HepG2 (cell line): ENCODE results near the gene PDXDC1. TPM values are rescaled to one million over a fixed set of nuclear protein-coding genes. Genes with fewer than 3 reads are reported as not detected.
A peak's percentile ranks its signal among the peaks of the same experiment; 100 is the strongest.

ENCODE experiments used
- ATAC-seq: fragments of 200-7000 bp; cut with Tn5 transposase; 3 replicates; pipeline ENCODE4 v1.9.1; 2020; ENCODE audit warnings: mild to moderate bottlenecking, moderate library complexity
- BruUV-seq: library from RNA; stranded (reverse); fragments of 400-500 nt; replicated peaks from 2 replicates; lab custom pipeline; 2021; lab: Mats Ljungman, UMichigan
- CTCF ChIA-PET: fragments of 300-600 bp; formaldehyde crosslinking; extraction: SDS; loops from one replicate; lab custom pipeline; 2021; ENCODE audit warnings: low total read pairs, inconsistent platforms, low intra/inter-chr PET ratio; lab: Yijun Ruan, JAX
- POLR2A ChIA-PET: fragments of 350-600 bp; sonication (Branson Sonifier 250); formaldehyde crosslinking; loops from one replicate; lab custom pipeline; 2020; ENCODE audit warnings: antibody characterized with exemption, inconsistent platforms; lab: Yijun Ruan, JAX
- DNase-seq: peaks from one replicate; pipeline ENCODE4 v3.0.0-alpha.2; 2015; ENCODE audit warnings: low spot score
- FAIRE-seq: peaks from 3 replicates; lab custom pipeline; 2011; peaks lifted over from hg19 to GRCh38; lab: Jason Lieb, UNC
- H2AFZ ChIP-seq: one replicate; pipeline ENCODE4 v1.6.1; 2011; ENCODE audit warnings: low read length, inconsistent platforms
- H3K27ac ChIP-seq: fragments of 300-600 bp; 3 replicates; pipeline ENCODE4 v1.8.0; 2011; ENCODE audit warnings: mixed run types, mild to moderate bottlenecking, mixed read lengths, low read length, inconsistent platforms; ENCODE audit not compliant: insufficient read depth; ENCODE audit errors: extremely low read length
- H3K27me3 ChIP-seq, 2 experiments: fragments of 200-600 bp in 1 of 2; 2 replicates in 1 of 2; 3 replicates in 1 of 2; pipeline versions ENCODE4 v1.6.0 to v1.8.0; 2011; ENCODE audit warnings: low read length in 2 of 2, mild to moderate bottlenecking in 2 of 2, moderate library complexity in 2 of 2, inconsistent platforms in 1 of 2; ENCODE audit not compliant: insufficient read depth in 2 of 2, control insufficient read depth in 1 of 2
- H3K36me3 ChIP-seq, 2 experiments: fragments of 200-600 bp in 1 of 2; replicated peaks in 1 of 2; 2 replicates in 1 of 2; 3 replicates in 1 of 2; pipeline versions ENCODE4 v1.5.1 to v1.8.0; 2011; ENCODE audit warnings: low read length in 2 of 2, inconsistent platforms in 1 of 2; ENCODE audit not compliant: insufficient read depth in 2 of 2, control insufficient read depth in 1 of 2
- H3K4me1 ChIP-seq: 2 replicates; pipeline ENCODE4 v1.5.1; 2012; ENCODE audit warnings: low read length, inconsistent platforms; ENCODE audit not compliant: insufficient read depth
- H3K4me2 ChIP-seq: 2 replicates; pipeline ENCODE4 v1.6.0; 2011; ENCODE audit warnings: low read depth, low read length, inconsistent platforms
- H3K4me3 ChIP-seq, 3 experiments: fragments of 200-600 bp in 1 of 3; sonication (generic), shearing (Covaris generic) in 1 of 3; replicated peaks in 1 of 3; 2 replicates each; pipeline ENCODE4 v1.5.1; 2011 to 2016; ENCODE audit warnings: low read length in 3 of 3, inconsistent platforms in 2 of 3, low read depth in 2 of 3, mild to moderate bottlenecking in 2 of 3, control low read depth in 1 of 3, mixed read lengths in 1 of 3; ENCODE audit not compliant: insufficient read depth in 1 of 3
- H3K79me2 ChIP-seq: one replicate; pipeline ENCODE4 v1.6.1; 2011; ENCODE audit warnings: low read length, inconsistent platforms; ENCODE audit not compliant: insufficient read depth
- H3K9ac ChIP-seq: 2 replicates; pipeline ENCODE4 v1.6.0; 2011; ENCODE audit warnings: mild to moderate bottlenecking, low read depth, low read length, inconsistent platforms; ENCODE audit not compliant: insufficient read depth
- H3K9me3 ChIP-seq: 2 replicates; pipeline ENCODE4 v1.5.1; 2012; ENCODE audit warnings: mild to moderate bottlenecking, low read length
- H4K20me1 ChIP-seq: 2 replicates; pipeline ENCODE4 v1.6.0; 2011; ENCODE audit warnings: inconsistent platforms, mild to moderate bottlenecking, low read length, moderate library complexity; ENCODE audit not compliant: insufficient read depth
- DMAP1 ChIP-seq: IDR thresholded peaks from 2 replicates; pipeline ENCODE4 v1.6.1; 2016
- FOXK2 ChIP-seq: fragments of 450-650 bp; IDR thresholded peaks from 2 replicates; pipeline ENCODE4 v1.6.1; 2016
- HOXA3 ChIP-seq: sonication (generic); formaldehyde crosslinking; IDR thresholded peaks from 2 replicates; pipeline ENCODE4 v1.5.0; 2020; ENCODE audit warnings: missing genetic modification reagents
- MNT ChIP-seq: fragments of 450-650 bp; IDR thresholded peaks from 2 replicates; pipeline ENCODE4 v1.6.1; 2016
- MTA1 ChIP-seq: sonication (generic); formaldehyde crosslinking; IDR thresholded peaks from 2 replicates; pipeline ENCODE4 v1.4.0; 2020; ENCODE audit warnings: missing genetic modification reagents, mild to moderate bottlenecking, borderline replicate concordance
- MYC ChIP-seq: sonication (generic); formaldehyde crosslinking; IDR thresholded peaks from 2 replicates; pipeline ENCODE4 v1.9.0; 2021; ENCODE audit warnings: missing genetic modification reagents, borderline replicate concordance
- PRPF4 ChIP-seq: fragments of 200-400 bp; formaldehyde crosslinking; IDR thresholded peaks from 2 replicates; pipeline ENCODE4 v1.6.1; 2016; ENCODE audit warnings: low read length, low read depth; ENCODE audit not compliant: poor library complexity, severe bottlenecking
- SUZ12 ChIP-seq: fragments of 150-350 bp; IDR thresholded peaks from 2 replicates; pipeline ENCODE4 v1.6.1; 2014; ENCODE audit warnings: low read depth, low read length
- TCF7 ChIP-seq: sonication (generic); IDR thresholded peaks from 2 replicates; pipeline ENCODE4 v1.6.1; 2016; ENCODE audit warnings: antibody characterized with exemption, low read depth
- ZBTB38 ChIP-seq: sonication (generic); formaldehyde crosslinking; IDR thresholded peaks from 2 replicates; pipeline ENCODE4 v1.5.1; 2020; ENCODE audit warnings: mild to moderate bottlenecking, missing genetic modification reagents
- ZIK1 ChIP-seq: sonication (generic); formaldehyde crosslinking; IDR thresholded peaks from 2 replicates; pipeline ENCODE4 v1.5.0; 2020; ENCODE audit warnings: mild to moderate bottlenecking, low read depth, missing genetic modification reagents, borderline replicate concordance
- ZNF24 ChIP-seq: fragments of 450-650 bp; IDR thresholded peaks from 2 replicates; pipeline ENCODE4 v1.6.1; 2017; ENCODE audit warnings: antibody characterized with exemption, mild to moderate bottlenecking
- ZNF274 ChIP-seq: sonication (generic); formaldehyde crosslinking; IDR thresholded peaks from 2 replicates; pipeline ENCODE4 v1.5.1; 2020; ENCODE audit warnings: mild to moderate bottlenecking, missing genetic modification reagents
- ZNF383 ChIP-seq: sonication (generic); formaldehyde crosslinking; IDR thresholded peaks from 2 replicates; pipeline ENCODE4 v1.4.0; 2020; ENCODE audit warnings: missing genetic modification reagents, mild to moderate bottlenecking, borderline replicate concordance
- ZNF687 ChIP-seq: sonication (generic); formaldehyde crosslinking; IDR thresholded peaks from 2 replicates; pipeline ENCODE4 v1.5.1; 2020; ENCODE audit warnings: mild to moderate bottlenecking, missing genetic modification reagents, moderate library complexity
- ZNF879 ChIP-seq: sonication (generic); formaldehyde crosslinking; IDR thresholded peaks from 2 replicates; pipeline ENCODE4 v1.8.1; 2023; ENCODE audit warnings: missing genetic modification reagents
- WGBS: methylation state at CpG from one replicate; pipeline ENCODE4 v1.1.6; 2017; ENCODE audit warnings: low lambda C conversion rate; 5-methylcytosine and 5-hydroxymethylcytosine counted together
- in situ Hi-C: cut with HindIII; loops from 2 replicates; pipeline ENCODE4 v1.10.0; 2017; ENCODE audit warnings: low pct_unique_long_range_greater_than_20kb; ENCODE audit not compliant: extremely low pct_ligation_motif_present
- intact Hi-C: fragments of 100-400 bp; cut with micrococcal nuclease; formaldehyde crosslinking; loops from one replicate; pipeline ENCODE4 v1.10.0; 2022; ENCODE audit not compliant: unreplicated experiment
- polyA plus RNA-seq, 8 experiments: library from polyadenylated mRNA; depleted of rRNA in 3 of 8; stranded (reverse) in 7 of 8; unstranded in 1 of 8; fragments of >200 nt; fragmentation: Illumina TruSeq in 4 of 8; extraction: Trizol in 4 of 8; gene quantifications; 2 replicates each; pipeline versions ENCODE4 v1.2.1 to v1.2.3, GENCODE V29; 2011 to 2016; ENCODE audit warnings: low read depth in 4 of 8, missing spikeins in 1 of 8, mixed read lengths in 1 of 8; ENCODE audit not compliant: insufficient read depth in 1 of 8
- total RNA-seq, 5 experiments: library from RNA; depleted of rRNA; stranded (reverse); fragments of >200 nt; fragmentation: Illumina TruSeq; extraction: Trizol; gene quantifications; 2 replicates each; pipeline ENCODE4 v1.2.3, GENCODE V29; 2016; ENCODE audit warnings: low read depth in 1 of 5
- TF ChIP-seq, protein P1 (sequence below): sonication (generic); formaldehyde crosslinking; IDR thresholded peaks from 2 replicates; pipeline ENCODE4 v1.4.0; 2020; ENCODE audit warnings: missing genetic modification reagents, borderline replicate concordance

Gene PDXDC1
- total and polyA plus RNA-seq, 2 of the 13 experiments (the other 11 are each of a cell fraction or from before 2014, with no cell fraction given) = 133 to 169 TPM

GRCh38 chr16:15054357-15055140, 79.7 kb downstream of the PDXDC1 start:
- Histone ChIP-seq H3K4me1 (peaks cover 70% of the 10 kb centered on the region), H3K36me3 (peaks cover 2 to 8% of the 10 kb centered on the region in 2 experiments; a peak in 4 of 5 replicates), H3K27me3 (no peaks in the 10 kb centered on the region; a peak in 1 of 5 replicates), H2AFZ (peak overlapping the region; percentile 15), H3K4me2 (peak overlapping the region; percentile 81), H3K79me2 (peaks cover 45% of the 10 kb centered on the region), H4K20me1 (no peaks in the 10 kb centered on the region), H3K9me3 (no peaks in the 10 kb centered on the region), H3K27ac (peak overlapping the region; percentile 48), H3K4me3 (peak overlapping the region; percentile 91 to 99 (median 95)), H3K9ac (peak overlapping the region; percentile 83; the same call in 1 of the 2 replicates)
- POLR2A ChIA-PET = no interaction called here
- intact Hi-C loops (loop anchor here (2.0 kb wide), 1 partner anchor 34 kb away; no protein-coding TSS in a partner anchor), in situ Hi-C loops (loop anchor here (25.0 kb wide), 1 partner anchor 167 kb away; no protein-coding TSS in a partner anchor)
- BruUV-seq = TSS peak; percentile 50
- FAIRE-seq = no peak
- 63% methylated on average over 19 of the region's 19 CpGs for WGBS
- DNase-seq = no peak
- no peak for ATAC-seq
- CTCF ChIA-PET = no interaction called here
- TF ChIP-seq ZNF879 (CRISPR knock-in tag) (no peak), PRPF4 (peak; percentile 79), ZNF24 (no peak), MTA1 (no peak), DMAP1 (CRISPR knock-in tag) (no peak), ZBTB38 (CRISPR knock-in tag) (peak; percentile 97), ZNF383 (CRISPR knock-in tag) (no peak), MNT (no peak), FOXK2 (no peak), MYC (CRISPR knock-in tag) (no peak), HOXA3 (CRISPR knock-in tag) (peak; percentile 40; the same call in 1 of the 2 replicates), ZIK1 (CRISPR knock-in tag) (peak; percentile 1; the same call in 1 of the 2 replicates), TCF7 (no peak), ZNF274 (CRISPR knock-in tag) (0 out of 2 replicates have a peak, but pooled peaks have one; percentile 30), ZNF687 (no peak), SUZ12 (no peak)
- TF ChIP-seq, protein P1, sequence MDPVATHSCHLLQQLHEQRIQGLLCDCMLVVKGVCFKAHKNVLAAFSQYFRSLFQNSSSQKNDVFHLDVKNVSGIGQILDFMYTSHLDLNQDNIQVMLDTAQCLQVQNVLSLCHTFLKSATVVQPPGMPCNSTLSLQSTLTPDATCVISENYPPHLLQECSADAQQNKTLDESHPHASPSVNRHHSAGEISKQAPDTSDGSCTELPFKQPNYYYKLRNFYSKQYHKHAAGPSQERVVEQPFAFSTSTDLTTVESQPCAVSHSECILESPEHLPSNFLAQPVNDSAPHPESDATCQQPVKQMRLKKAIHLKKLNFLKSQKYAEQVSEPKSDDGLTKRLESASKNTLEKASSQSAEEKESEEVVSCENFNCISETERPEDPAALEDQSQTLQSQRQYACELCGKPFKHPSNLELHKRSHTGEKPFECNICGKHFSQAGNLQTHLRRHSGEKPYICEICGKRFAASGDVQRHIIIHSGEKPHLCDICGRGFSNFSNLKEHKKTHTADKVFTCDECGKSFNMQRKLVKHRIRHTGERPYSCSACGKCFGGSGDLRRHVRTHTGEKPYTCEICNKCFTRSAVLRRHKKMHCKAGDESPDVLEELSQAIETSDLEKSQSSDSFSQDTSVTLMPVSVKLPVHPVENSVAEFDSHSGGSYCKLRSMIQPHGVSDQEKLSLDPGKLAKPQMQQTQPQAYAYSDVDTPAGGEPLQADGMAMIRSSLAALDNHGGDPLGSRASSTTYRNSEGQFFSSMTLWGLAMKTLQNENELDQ (CRISPR knock-in tag) = no peak
